Activated naive CD8-positive, alpha-beta T cell treated with anti-CD3 and anti-CD28 coated beads, Interleukin-2, amount 10 ng/mL, durations not matched to agents 7 days and 5 days (primary cell): ENCODE data around the gene PTGIS. TPM values are rescaled to one million over a fixed set of nuclear protein-coding genes. Genes with fewer than 3 reads are reported as not detected.
"Not testable (repeated sequence)": the region's sequence is repeated elsewhere in the genome, so short reads cannot be mapped to it uniquely, and the experiment has no call there.

ENCODE experiments used
- ATAC-seq: fragments of 150-1000 bp; cut with Tn5 transposase; one replicate; pipeline ENCODE4 v1.10.0; 2021; ENCODE audit warnings: low read depth, moderate library complexity
- POLR2A ChIA-PET: fragments of 350-600 bp; sonication (Branson Sonifier 250); formaldehyde crosslinking; loops from one replicate; lab custom pipeline; 2021; ENCODE audit warnings: antibody characterized with exemption; lab: Charles Lee
- DNase-seq: peaks from one replicate; pipeline ENCODE4 v3.0.0; 2021
- H3K27ac Mint-ChIP-seq: one replicate; pipeline ENCODE4 v1.8.0; 2022; ENCODE audit warnings: mild to moderate bottlenecking, mixed read lengths
- H3K27me3 Mint-ChIP-seq: one replicate; pipeline ENCODE4 v1.8.0; 2022; ENCODE audit warnings: mild to moderate bottlenecking, moderate library complexity, mixed read lengths
- H3K36me3 Mint-ChIP-seq: one replicate; pipeline ENCODE4 v1.8.0; 2021; ENCODE audit warnings: mild to moderate bottlenecking, mixed read lengths
- H3K4me1 Mint-ChIP-seq: one replicate; pipeline ENCODE4 v1.8.0; 2021; ENCODE audit warnings: mixed read lengths
- H3K4me3 Mint-ChIP-seq: one replicate; pipeline ENCODE4 v1.8.0; 2022; ENCODE audit warnings: mild to moderate bottlenecking, moderate library complexity, mixed read lengths
- H3K9me3 Mint-ChIP-seq: one replicate; pipeline ENCODE4 v1.8.0; 2021; ENCODE audit warnings: mixed read lengths
- total RNA-seq, 2 experiments: library from RNA; stranded (reverse); gene quantifications; one replicate each; pipeline ENCODE4 v1.2.3, GENCODE V29; 2021

Gene PTGIS
- total RNA-seq, 2 experiments from 2014 or later, result 0.37 to 0.39 TPM

- peaks cover 74% of the 10 kb centered on the region for H3K27me3 Mint-ChIP-seq
- ATAC-seq (peak; percentile 15), DNase-seq (no peak)
- H3K4me3 Mint-ChIP-seq, result peak overlapping the region; percentile 64
- POLR2A ChIA-PET, result interaction anchor here (1.0 to 1.2 kb wide), 2 partner anchors 11 to 26 kb away, joined by 3 to 7 read pairs; no protein-coding TSS in a partner anchor
- no peaks in the 10 kb centered on the region for H3K9me3 Mint-ChIP-seq
- H3K36me3 Mint-ChIP-seq, result no peaks in the 10 kb centered on the region
- peaks cover 26% of the 10 kb centered on the region for H3K4me1 Mint-ChIP-seq
- H3K27ac Mint-ChIP-seq, result peak overlapping the region; percentile 56
Observed at GRCh38 chr20:49568278-49569151, 578 bp upstream of the PTGIS start.

- POLR2A ChIA-PET, result interaction anchor here (0.6 to 1.0 kb wide), 2 partner anchors 10 to 213 kb away, joined by 3 read pairs; no protein-coding TSS in a partner anchor
- DNase-seq, result no peak
- H3K27ac Mint-ChIP-seq, result no peak overlapping the region
- H3K4me3 Mint-ChIP-seq, result no peak overlapping the region
- ATAC-seq, result no peak
- no peaks in the 10 kb centered on the region for H3K9me3 Mint-ChIP-seq
- peaks cover 79% of the 10 kb centered on the region for H3K27me3 Mint-ChIP-seq
- H3K36me3 Mint-ChIP-seq, result no peaks in the 10 kb centered on the region
- peaks cover 13% of the 10 kb centered on the region for H3K4me1 Mint-ChIP-seq
Observed at GRCh38 chr20:49566401-49567364, 1.3 kb downstream of the PTGIS start.

- H3K27ac Mint-ChIP-seq, H3K9me3 Mint-ChIP-seq, H3K4me1 Mint-ChIP-seq, ATAC-seq, H3K4me3 Mint-ChIP-seq, DNase-seq, H3K36me3 Mint-ChIP-seq, POLR2A ChIA-PET: not testable (repeated sequence)
- H3K27me3 Mint-ChIP-seq, result peaks cover 72% of the 10 kb centered on the region
Observed at GRCh38 chr20:49564991-49565390, 2.9 kb downstream of the PTGIS start.

GRCh38 chr20:49563015-49563980 is 4.6 kb downstream of the PTGIS start:
- POLR2A ChIA-PET, result interaction anchor here (0.8 kb wide), 1 partner anchor 33 kb away, joined by 3 read pairs; no protein-coding TSS in a partner anchor

GRCh38 chr20:49562311-49563014 is 5.5 kb downstream of the PTGIS start:
- Mint-ChIP-seq H3K36me3 (no peaks in the 10 kb centered on the region), H3K27ac (no peak overlapping the region), H3K4me3 (no peak overlapping the region), H3K4me1 (peaks cover 6% of the 10 kb centered on the region), H3K9me3 (no peaks in the 10 kb centered on the region), H3K27me3 (peaks cover 73% of the 10 kb centered on the region)
- DNase-seq, result no peak
- POLR2A ChIA-PET, result interaction anchor here (1.0 kb wide), 1 partner anchor 10 kb away, joined by 3 read pairs; no protein-coding TSS in a partner anchor
- no peak for ATAC-seq

More at GRCh38 chr20:49563015-49563980, 4.6 kb downstream of the PTGIS start:
- Mint-ChIP-seq H3K4me1 (peaks cover 5% of the 10 kb centered on the region), H3K9me3 (no peaks in the 10 kb centered on the region), H3K27ac (no peak overlapping the region), H3K36me3 (no peaks in the 10 kb centered on the region), H3K27me3 (peaks cover 67% of the 10 kb centered on the region), H3K4me3 (no peak overlapping the region)
- ATAC-seq (no peak), DNase-seq (no peak)

- H3K36me3 Mint-ChIP-seq, result no peaks in the 10 kb centered on the region
- DNase-seq (no peak), ATAC-seq (no peak)
- no peak overlapping the region for H3K27ac Mint-ChIP-seq
- peaks cover 73% of the 10 kb centered on the region for H3K27me3 Mint-ChIP-seq
- no peak overlapping the region for H3K4me3 Mint-ChIP-seq
- H3K4me1 Mint-ChIP-seq, result peaks cover 6% of the 10 kb centered on the region
- peaks cover 1% of the 10 kb centered on the region for H3K9me3 Mint-ChIP-seq
- POLR2A ChIA-PET, result interaction anchor here (1.0 kb wide), 1 partner anchor 9 kb away, joined by 3 read pairs; no protein-coding TSS in a partner anchor
Observed at GRCh38 chr20:49561806-49562205, 6.1 kb downstream of the PTGIS start.

GRCh38 chr20:49561256-49561655 is 6.7 kb downstream of the PTGIS start:
- POLR2A ChIA-PET, result interaction anchor here (1.0 kb wide), 1 partner anchor 8 kb away, joined by 3 read pairs; no protein-coding TSS in a partner anchor

GRCh38 chr20:49560646-49561045 is 7.3 kb downstream of the PTGIS start:
- DNase-seq (no peak), ATAC-seq (no peak)
- Mint-ChIP-seq H3K4me1 (peaks cover 6% of the 10 kb centered on the region), H3K36me3 (peaks cover 2% of the 10 kb centered on the region), H3K4me3 (no peak overlapping the region), H3K9me3 (peaks cover 5% of the 10 kb centered on the region), H3K27me3 (peaks cover 72% of the 10 kb centered on the region), H3K27ac (peak overlapping the region; percentile 46)
- POLR2A ChIA-PET, result no interaction called here

More at GRCh38 chr20:49561256-49561655, 6.7 kb downstream of the PTGIS start:
- ATAC-seq (no peak), DNase-seq (no peak)
- Mint-ChIP-seq H3K4me1 (peaks cover 6% of the 10 kb centered on the region), H3K27me3 (peaks cover 72% of the 10 kb centered on the region), H3K27ac (no peak overlapping the region), H3K36me3 (no peaks in the 10 kb centered on the region), H3K9me3 (peaks cover 2% of the 10 kb centered on the region), H3K4me3 (no peak overlapping the region)

GRCh38 chr20:49560186-49560585 is 7.8 kb downstream of the PTGIS start:
- no peak overlapping the region for H3K4me3 Mint-ChIP-seq
- peaks cover 4% of the 10 kb centered on the region for H3K36me3 Mint-ChIP-seq
- ATAC-seq, result no peak
- POLR2A ChIA-PET, result no interaction called here
- peaks cover 6% of the 10 kb centered on the region for H3K9me3 Mint-ChIP-seq
- H3K27ac Mint-ChIP-seq, result peak overlapping the region; percentile 46
- H3K4me1 Mint-ChIP-seq, result peaks cover 6% of the 10 kb centered on the region
- H3K27me3 Mint-ChIP-seq, result peaks cover 70% of the 10 kb centered on the region
- no peak for DNase-seq

- Mint-ChIP-seq H3K4me3 (no peak overlapping the region), H3K27ac (no peak overlapping the region), H3K36me3 (peaks cover 4% of the 10 kb centered on the region), H3K4me1 (peaks cover 6% of the 10 kb centered on the region), H3K27me3 (peaks cover 71% of the 10 kb centered on the region), H3K9me3 (peaks cover 6% of the 10 kb centered on the region)
- DNase-seq (no peak), ATAC-seq (no peak)
- POLR2A ChIA-PET, result no interaction called here
Observed at GRCh38 chr20:49559411-49560081, 8.4 kb downstream of the PTGIS start.

- no peak overlapping the region for H3K4me3 Mint-ChIP-seq
- H3K9me3 Mint-ChIP-seq, result peaks cover 6% of the 10 kb centered on the region
- ATAC-seq (no peak), DNase-seq (no peak)
- H3K27me3 Mint-ChIP-seq, result peaks cover 70% of the 10 kb centered on the region
- H3K27ac Mint-ChIP-seq, result no peak overlapping the region
- peaks cover 6% of the 10 kb centered on the region for H3K4me1 Mint-ChIP-seq
- peaks cover 4% of the 10 kb centered on the region for H3K36me3 Mint-ChIP-seq
- POLR2A ChIA-PET, result no interaction called here
Observed at GRCh38 chr20:49558826-49559225, 9.1 kb downstream of the PTGIS start.
